SK-N-MC (cell line): ENCODE results near the gene PARS2.

Source experiments
- EZH2 ChIP-seq: fragments of 200-600 bp; sonication (generic); IDR thresholded peaks from one replicate; pipeline ENCODE4 v1.6.1; 2017; ENCODE audit warnings: antibody characterized with exemption
- POLR2AphosphoS5 ChIP-seq: IDR thresholded peaks from 2 replicates; pipeline ENCODE4 v1.6.1; 2012; ENCODE audit warnings: mild to moderate bottlenecking, low read depth, low read length, borderline replicate concordance

DNA sequence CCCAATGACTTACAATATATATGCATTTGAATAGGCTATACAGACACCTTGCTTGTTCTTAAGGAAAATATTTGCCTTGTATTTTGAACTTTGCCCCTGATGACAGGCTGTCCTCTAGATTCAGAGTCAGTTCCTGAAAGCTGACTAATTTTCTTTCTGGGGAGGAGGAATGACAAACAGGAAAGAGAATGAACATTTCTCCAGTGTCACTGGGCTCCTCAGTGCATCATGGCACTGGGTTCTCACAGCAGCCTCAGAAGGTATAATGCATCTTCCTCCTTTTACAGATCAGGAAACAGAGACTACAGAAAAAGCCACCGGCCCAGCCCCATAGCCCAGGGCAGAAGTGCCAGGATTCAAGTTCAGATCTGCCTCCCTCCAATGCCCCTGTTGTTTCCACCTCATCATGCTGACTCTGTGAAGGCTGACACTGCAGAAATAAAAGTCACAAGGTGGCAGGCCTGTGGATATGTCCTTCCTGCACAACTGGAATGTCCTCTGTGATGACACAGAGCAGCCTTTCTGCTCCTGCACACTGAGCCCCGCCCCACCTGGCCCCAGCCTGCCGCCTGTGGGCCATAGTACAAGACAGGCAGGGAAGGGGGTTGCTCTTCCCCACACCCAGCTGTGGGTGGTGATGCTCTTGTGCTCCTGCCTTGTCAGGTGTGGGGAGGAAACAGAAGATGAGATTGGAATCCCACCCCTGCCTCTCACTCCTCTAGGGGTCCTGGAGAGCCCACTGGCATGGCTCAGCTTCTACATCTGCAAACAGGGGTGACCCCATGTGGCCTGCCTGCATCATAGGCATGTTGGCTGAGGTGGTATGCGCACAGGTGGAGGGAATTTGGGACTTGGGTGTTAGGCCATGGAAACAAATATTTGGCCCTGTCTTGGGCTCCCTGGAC lies 30.4 kb upstream of the PARS2 start:
- TF ChIP-seq EZH2: no peak
- TF ChIP-seq POLR2AphosphoS5: no peak
